NT2/D1 (cell line): ENCODE measurements around the gene RBP5.

Experiments used
- SUZ12 ChIP-seq: IDR thresholded peaks from 2 replicates; pipeline ENCODE4 v1.6.1; 2011; ENCODE audit not compliant: insufficient read length, insufficient read depth; ENCODE audit errors: extremely low read depth
- YY1 ChIP-seq: IDR thresholded peaks from 2 replicates; pipeline ENCODE4 v1.6.1; 2011; ENCODE audit not compliant: insufficient read length, insufficient read depth
- ZNF274 ChIP-seq: IDR thresholded peaks from 2 replicates; pipeline ENCODE4 v1.6.1; 2011; ENCODE audit warnings: mild to moderate bottlenecking, low read depth, low read length

GRCh38 chr12:7092986-7093460 is 35.7 kb downstream of the RBP5 start:
- no peak for TF ChIP-seq YY1
- TF ChIP-seq ZNF274, result no peak
- TF ChIP-seq SUZ12, result no peak
